Measurements from ENCODE around the gene NFKBIE.

DNA sequence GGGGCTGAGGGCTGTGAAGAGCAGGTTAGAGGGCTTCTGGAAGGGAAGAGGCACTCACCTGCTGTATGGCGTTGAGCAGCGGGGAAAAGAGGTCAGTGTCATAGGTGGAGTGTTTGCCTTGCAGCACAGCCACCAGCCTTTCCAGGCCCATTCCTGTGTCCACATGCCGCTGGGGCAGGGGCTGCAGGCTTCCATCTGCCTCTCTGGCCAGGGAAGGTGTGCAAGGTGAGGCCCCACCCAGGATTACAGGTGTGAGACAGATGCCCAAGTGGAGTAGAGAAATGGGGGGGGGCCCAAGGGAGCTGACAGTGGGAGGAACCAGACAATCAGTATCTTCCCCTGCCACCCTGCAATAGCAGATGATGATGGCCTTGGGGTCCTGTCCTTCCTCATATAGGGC is 44.9 kb upstream of the NFKBIE start:
- TF ChIP-seq EZH2 (IDR thresholded peaks at IDR 0.05; ENCODE audit: insufficient read depth, low read length): no peak
- TF ChIP-seq, protein P1, sequence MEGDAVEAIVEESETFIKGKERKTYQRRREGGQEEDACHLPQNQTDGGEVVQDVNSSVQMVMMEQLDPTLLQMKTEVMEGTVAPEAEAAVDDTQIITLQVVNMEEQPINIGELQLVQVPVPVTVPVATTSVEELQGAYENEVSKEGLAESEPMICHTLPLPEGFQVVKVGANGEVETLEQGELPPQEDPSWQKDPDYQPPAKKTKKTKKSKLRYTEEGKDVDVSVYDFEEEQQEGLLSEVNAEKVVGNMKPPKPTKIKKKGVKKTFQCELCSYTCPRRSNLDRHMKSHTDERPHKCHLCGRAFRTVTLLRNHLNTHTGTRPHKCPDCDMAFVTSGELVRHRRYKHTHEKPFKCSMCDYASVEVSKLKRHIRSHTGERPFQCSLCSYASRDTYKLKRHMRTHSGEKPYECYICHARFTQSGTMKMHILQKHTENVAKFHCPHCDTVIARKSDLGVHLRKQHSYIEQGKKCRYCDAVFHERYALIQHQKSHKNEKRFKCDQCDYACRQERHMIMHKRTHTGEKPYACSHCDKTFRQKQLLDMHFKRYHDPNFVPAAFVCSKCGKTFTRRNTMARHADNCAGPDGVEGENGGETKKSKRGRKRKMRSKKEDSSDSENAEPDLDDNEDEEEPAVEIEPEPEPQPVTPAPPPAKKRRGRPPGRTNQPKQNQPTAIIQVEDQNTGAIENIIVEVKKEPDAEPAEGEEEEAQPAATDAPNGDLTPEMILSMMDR (IDR thresholded peaks at IDR 0.05; ENCODE audit: insufficient read depth, low read depth, low read length): no peak
